Suprapubic skin (tissue), 4 donors: ENCODE data around the gene TMPRSS6.

Experiments used
- CTCF ChIP-seq, 2 donors: fragments of 200-600 bp in 1 of 2; fragments of 450-650 bp in 1 of 2; sonication (generic) in 1 of 2; IDR thresholded peaks; one replicate each; pipeline ENCODE4 v1.5.1; 2016 to 2019; ENCODE audit warnings: antibody characterized with exemption in 2 of 2, mild to moderate bottlenecking in 1 of 2, moderate library complexity in 1 of 2
- EP300 ChIP-seq: sonication (generic); formaldehyde crosslinking; IDR thresholded peaks from one replicate; pipeline ENCODE4 v1.6.1; 2017; ENCODE audit warnings: antibody characterized with exemption
- POLR2A ChIP-seq, 2 donors: fragments of 450-650 bp; IDR thresholded peaks; one replicate each; pipeline ENCODE4 v1.6.1; 2017; ENCODE audit warnings: antibody characterized with exemption in 2 of 2, mild to moderate bottlenecking in 2 of 2, moderate library complexity in 2 of 2
- POLR2AphosphoS5 ChIP-seq, 3 donors: sonication (generic); formaldehyde crosslinking; IDR thresholded peaks; one replicate each; pipeline ENCODE4 v1.6.1; 2017; ENCODE audit warnings: antibody characterized with exemption in 3 of 3

GRCh38 chr22:37020192-37020479 lies 89.4 kb downstream of the TMPRSS6 start:
- TF ChIP-seq CTCF (IDR thresholded peaks at IDR 0.05) (no peak), EP300 (no peak), POLR2A (IDR thresholded peaks at IDR 0.05) (no peak), POLR2AphosphoS5 (IDR thresholded peaks at IDR 0.05) (no peak)
